Tibial nerve (tissue), 4 donors: Measurements from ENCODE around the gene BLVRB.

Source experiments
- CTCF ChIP-seq, 5 experiments: fragments of 200-600 bp in 3 of 5; fragments of 450-650 bp in 2 of 5; sonication (generic) in 3 of 5; IDR thresholded peaks; one replicate each; pipeline ENCODE4 v1.5.1; 2016 to 2019; ENCODE audit warnings: antibody characterized with exemption in 5 of 5, mild to moderate bottlenecking in 3 of 5, moderate library complexity in 2 of 5
- EP300 ChIP-seq, 2 donors: sonication (generic); formaldehyde crosslinking; IDR thresholded peaks; one replicate each; pipeline ENCODE4 v1.6.1; 2017; ENCODE audit warnings: antibody characterized with exemption in 2 of 2, mild to moderate bottlenecking in 1 of 2
- POLR2A ChIP-seq, 2 donors: fragments of 450-650 bp; IDR thresholded peaks; one replicate each; pipeline ENCODE4 v1.6.1; 2017; ENCODE audit warnings: antibody characterized with exemption in 2 of 2, mild to moderate bottlenecking in 2 of 2, moderate library complexity in 2 of 2

GRCh38 chr19:40508739-40509260 lies 43.3 kb upstream of the BLVRB start:
- TF ChIP-seq CTCF (IDR thresholded peaks at IDR 0.05) (no peak), POLR2A (IDR thresholded peaks at IDR 0.05) (no peak), EP300 (IDR thresholded peaks at IDR 0.05) (no peak)
